Measurements from ENCODE around the gene KIAA0930.

DNA sequence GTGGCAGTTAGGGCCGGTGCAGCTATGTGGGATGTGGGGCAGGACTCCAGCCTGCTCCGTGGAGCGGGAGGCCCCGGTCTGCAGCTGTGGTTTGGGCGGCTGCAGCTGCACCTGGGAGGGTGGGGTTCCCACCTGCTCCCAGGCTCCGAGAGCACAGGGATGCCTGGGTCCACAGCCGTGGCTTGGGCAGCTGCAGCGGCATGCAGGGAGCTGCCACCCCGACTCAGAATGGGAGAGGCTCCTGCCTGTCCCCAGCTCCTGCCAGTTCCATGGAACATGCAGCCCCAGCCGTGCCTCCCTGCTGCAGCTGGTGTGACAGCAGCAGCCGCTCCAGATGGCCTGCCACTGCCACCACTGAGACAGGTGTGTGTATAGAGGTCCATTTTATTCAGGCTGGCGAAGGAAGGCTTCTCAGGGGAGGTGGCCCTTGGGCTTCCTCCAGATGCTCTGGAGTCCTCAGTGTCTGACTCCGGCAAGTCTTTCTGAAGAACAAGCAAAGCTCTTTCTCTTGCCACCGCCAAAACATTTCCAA is 22.3 kb upstream of the KIAA0930 start:
- TF ChIP-seq CTCF (IDR thresholded peaks at IDR 0.05; ENCODE audit: insufficient read depth, low read length, poor library complexity, severe bottlenecking) = no peak
- TF ChIP-seq EZH2phosphoT487 (conservative IDR thresholded peaks at IDR 0.05; ENCODE audit: low read length) = no peak
